Prostate gland (tissue), 2 donors: ENCODE results near the gene CDKN1A.

Experiments
- CTCF ChIP-seq, 4 experiments: fragments of 200-600 bp in 2 of 4; fragments of 450-650 bp in 2 of 4; sonication (generic) in 2 of 4; IDR thresholded peaks; 1 replicate in 3 of 4; 2 replicates in 1 of 4; pipeline ENCODE4 v1.5.1; 2016 to 2019; ENCODE audit warnings: antibody characterized with exemption in 4 of 4, mild to moderate bottlenecking in 2 of 4, moderate library complexity in 2 of 4
- POLR2A ChIP-seq: fragments of 450-650 bp; IDR thresholded peaks from one replicate; pipeline ENCODE4 v1.6.1; 2016; ENCODE audit warnings: antibody characterized with exemption, mild to moderate bottlenecking
- POLR2AphosphoS5 ChIP-seq: sonication (generic); formaldehyde crosslinking; IDR thresholded peaks from one replicate; pipeline ENCODE4 v1.6.1; 2017; ENCODE audit warnings: antibody characterized with exemption

DNA sequence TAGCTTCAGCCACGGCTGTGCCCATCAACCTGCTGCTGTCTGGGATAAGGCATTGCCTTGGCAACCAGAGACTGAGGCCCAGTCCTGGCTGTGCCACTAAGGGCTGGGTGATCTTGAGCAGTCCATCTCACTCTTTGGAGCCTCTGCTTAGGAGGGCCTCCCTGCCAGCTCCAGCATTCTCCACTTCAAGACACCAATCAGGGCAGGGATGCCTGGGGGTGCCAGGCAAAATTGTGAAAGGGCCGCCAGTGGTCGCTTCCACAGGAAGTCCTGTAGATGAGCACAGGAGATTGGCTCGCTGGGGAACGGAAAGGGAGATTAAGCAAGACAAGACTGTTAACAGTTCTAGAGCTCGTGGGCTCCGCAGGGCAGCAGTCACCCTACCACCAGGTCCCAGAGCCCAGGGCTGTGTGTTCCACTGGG lies 19.0 kb downstream of the CDKN1A start, which contains the start of gene RAB44:
- TF ChIP-seq CTCF (IDR thresholded peaks at IDR 0.05) (no peak), POLR2A (no peak), POLR2AphosphoS5 (no peak)
